GM19351 (cell line): ENCODE measurements around the gene LOC128125822.
"Not testable (repeated sequence)": the region's sequence is repeated elsewhere in the genome, so short reads cannot be mapped to it uniquely, and the experiment has no call there.

Experiments used
- ATAC-seq: cut with Tn5 transposase; IDR thresholded peaks from one replicate; pipeline ENCODE4 v1.9.1; 2021; ENCODE audit warnings: mild to moderate bottlenecking, moderate library complexity; ENCODE audit not compliant: unreplicated experiment

Gene LOC128125822

GRCh38 chr6:63581355-63582013 is 9.2 kb downstream of the LOC128125822 start:
- ATAC-seq, result no peak

GRCh38 chr6:63582579-63583231 is 10.4 kb downstream of the LOC128125822 start:
- ATAC-seq, result no peak

DNA sequence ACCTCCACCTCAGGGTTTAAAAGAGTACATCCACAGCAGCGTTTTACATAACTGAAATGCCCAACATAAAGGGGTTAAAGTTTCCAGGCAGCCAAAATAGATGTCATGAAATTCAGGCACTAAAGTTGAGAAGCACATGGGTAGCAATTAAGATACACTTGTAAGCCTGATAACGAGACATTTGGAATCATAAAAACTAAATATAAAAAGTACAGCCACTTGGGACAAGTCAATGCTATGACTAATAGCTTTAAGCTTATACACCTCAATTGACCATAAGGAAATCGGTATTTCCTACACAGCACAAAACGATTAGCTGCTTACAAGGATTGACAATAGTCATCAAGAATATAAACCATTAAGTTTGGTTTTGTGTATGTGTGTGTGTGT is 11.8 kb downstream of the LOC128125822 start:
- ATAC-seq, result no peak

DNA sequence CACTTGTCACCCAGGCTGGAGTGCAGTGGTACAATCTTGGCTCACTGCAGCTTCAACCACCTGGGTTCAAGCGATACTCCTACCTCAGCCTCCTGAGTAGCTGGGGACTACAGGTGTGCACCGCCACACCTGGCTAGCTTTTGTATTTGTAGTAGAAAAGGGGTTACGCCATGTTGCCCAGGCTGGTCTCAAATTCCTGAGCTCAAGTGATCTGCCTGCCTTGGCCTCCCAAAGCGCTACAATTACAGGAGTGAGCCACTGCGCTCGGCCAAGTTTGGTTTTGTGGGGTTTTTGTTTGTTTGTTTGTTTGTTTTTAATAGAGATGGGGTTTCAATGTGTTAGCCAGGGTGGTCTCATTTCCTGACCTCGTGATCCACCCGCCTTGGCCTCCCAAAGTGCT is 12.3 kb downstream of the LOC128125822 start:
- ATAC-seq, result no peak

DNA sequence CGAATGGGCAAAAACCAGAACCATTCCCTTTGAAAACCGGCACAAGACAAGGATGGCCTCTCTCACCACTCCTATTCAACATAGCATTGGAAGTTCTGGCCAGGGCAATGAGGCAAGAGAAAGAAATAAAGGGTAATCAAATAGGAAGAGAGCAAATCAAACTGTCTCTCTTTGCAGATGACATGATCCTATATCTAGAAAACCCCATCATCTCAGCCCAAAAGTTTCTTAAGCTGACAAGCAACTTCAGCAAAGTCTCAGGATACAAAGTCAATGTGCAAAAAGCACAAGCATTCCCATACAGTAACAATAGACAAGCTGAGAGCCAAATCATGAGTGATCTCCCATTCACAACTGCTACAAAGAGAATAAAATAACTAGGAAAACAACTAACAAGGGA is 13.4 kb downstream of the LOC128125822 start:
- ATAC-seq, result not testable (repeated sequence)

DNA sequence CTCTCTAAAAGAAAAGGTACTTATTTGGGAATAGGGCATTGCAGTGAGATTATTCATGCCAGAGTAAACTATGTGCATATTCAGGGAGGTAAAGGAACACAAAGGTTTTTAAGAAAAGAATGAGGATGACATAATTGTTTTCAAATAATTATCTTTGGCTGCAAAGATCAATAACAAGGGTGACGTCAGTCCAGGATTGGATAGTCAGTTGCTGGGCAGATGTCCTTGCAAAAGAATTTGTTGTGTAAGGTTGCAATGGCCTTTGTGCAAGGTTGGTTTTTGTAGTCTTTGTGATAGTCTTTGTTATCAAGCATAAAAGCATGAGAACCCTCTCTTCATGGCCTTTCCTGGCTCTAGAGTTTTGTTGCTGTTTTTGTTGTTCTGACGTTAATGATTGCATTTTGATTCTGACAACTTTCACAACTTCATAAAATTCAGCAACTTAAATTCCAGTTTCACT is 17.7 kb downstream of the LOC128125822 start:
- ATAC-seq, result no peak

GRCh38 chr6:63592886-63593285 is 20.6 kb downstream of the LOC128125822 start:
- no peak for ATAC-seq

DNA sequence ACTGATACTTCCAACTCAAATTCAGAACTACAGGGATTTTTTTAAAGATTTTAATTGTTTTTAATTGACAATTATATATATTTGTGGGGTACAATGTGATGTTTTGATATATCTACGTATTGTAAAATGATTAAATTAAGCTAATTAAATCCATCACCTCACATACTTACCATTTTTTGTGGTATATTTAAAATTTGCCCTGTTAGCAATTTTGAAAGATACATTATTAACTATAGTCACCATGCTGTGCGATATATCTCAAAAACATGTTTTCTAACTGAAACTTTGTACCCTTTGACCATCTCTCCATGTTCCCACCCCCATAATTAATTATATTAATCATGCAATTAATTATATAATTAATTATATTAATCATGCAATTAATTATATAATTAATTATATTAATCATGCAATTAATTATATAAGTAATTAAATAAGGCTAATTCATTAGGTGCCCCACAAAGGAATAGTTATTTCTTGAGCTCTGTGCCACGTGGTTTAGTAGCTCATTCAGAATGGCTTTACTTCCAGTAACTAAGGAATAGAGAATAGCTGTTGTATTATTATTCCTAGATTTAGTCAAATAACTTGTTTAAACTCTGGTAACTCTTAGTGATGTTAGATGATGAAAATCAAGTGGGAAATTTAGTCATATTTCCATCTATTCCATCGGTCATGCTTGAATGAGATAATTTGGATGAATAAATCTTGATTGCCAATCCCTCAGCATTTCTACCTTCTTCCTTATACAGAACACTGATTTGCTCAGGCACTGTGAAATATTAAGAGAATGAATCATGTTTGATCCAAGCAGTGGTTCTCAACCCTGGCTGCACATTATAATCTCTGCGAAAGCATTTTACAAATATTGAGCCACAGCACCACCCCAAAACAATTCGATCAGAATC is 25.1 kb downstream of the LOC128125822 start:
- ATAC-seq, result peak; percentile 1

DNA sequence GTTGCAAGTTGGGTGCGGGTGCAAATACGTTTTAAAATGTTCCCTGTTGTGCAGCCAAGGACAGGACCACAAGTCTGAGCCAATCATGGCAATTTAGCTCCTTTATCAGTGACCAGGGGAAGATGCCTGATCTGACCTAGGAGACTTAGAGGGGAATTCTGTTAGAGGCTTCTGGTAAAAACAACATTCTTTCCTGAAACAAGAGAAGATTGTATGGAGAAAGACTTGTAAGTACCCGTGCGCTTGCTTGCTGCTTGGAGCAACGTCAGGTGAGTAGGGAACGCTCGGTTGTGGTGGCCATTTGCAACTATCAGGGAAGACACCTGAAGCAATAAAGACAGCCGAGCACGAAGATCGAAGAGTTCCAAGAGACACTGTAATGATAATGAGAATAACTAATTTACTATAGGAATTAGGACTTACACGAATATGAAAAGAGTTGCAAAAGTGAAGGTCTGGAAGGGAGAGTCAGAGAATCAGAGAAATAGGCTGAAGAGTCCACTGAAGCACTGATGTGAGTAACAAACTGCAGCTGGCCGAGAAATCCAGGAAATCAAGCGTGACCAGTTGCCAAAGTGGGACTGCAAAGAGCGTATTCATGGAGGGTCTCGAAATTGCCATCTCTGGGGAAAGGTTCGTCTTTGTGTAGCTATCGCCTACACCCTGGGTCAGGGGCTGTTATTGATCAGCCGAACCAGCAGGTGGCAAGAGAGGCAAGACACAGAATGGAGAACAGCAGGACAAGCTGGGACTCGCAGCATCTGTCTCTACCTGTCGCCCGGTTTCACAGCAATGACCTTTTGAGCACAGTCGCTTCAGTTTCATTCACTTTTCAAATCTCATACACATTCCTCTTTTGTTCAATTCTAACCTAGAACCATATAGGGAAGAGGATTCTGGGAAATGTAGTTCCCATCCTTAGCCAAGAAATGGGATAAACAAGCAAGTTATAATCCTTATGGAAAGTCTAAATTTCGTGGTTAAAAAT is 26.1 kb downstream of the LOC128125822 start:
- ATAC-seq, result peak; percentile 98

DNA sequence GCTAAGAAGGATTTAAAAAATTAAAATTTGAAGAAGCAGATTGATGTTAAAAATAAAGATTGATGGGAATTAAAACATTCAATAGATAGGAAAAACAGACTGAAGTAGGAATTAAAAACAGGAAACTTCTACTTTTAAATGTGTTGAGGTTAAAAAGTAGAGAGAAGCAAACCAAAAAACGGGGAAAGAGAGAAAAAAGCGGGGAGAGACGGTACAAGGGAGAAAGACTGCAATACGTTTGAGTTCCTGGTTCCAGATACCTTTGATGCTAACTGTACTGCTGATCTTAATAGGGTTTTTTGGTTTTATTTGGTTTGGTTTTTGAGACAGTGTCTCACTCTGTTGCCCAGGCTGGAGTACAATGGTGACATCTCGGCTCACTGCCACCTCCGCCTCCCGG is 27.0 kb downstream of the LOC128125822 start:
- no peak for ATAC-seq

DNA sequence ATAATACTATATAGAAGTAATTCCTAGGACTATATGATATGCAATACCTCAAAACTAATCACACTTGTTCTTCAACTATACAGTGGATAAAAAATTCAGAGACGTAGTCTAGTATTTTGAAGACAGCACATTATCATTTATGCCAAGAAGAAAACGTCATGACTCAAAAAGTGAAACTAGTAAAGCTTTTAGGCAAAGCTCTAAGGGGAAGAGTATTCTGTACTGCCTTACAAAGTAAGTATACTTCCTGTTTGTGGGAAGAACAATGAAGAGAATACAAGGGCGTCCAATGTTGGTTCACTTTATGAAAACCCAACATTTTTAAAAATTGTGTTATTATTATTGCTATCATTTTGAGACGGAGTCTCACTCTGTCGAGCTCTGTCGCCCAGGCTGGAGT is 27.9 kb downstream of the LOC128125822 start:
- no peak for ATAC-seq

- ATAC-seq, result no peak
These were observed 37.0 kb downstream of the LOC128125822 start for GRCh38 chr6:63609231-63609630.

GRCh38 chr6:63610944-63611343 is 38.7 kb downstream of the LOC128125822 start:
- no peak for ATAC-seq

GRCh38 chr6:63611560-63611959 is 39.3 kb downstream of the LOC128125822 start:
- no peak for ATAC-seq

- no peak for ATAC-seq
These were observed 43.3 kb downstream of the LOC128125822 start for GRCh38 chr6:63615590-63615989.
